ENCODE measurements around the gene DAAM2. TPM values are rescaled to one million over a fixed set of nuclear protein-coding genes. Genes with fewer than 3 reads are reported as not detected.
A peak's percentile ranks its signal among the peaks of the same experiment; 100 is the strongest.

The DAAM2 gene
- total and polyA plus RNA-seq, 9 of the 15 experiments (the other 6 are each of a cell fraction or from before 2014, with no cell fraction given) = 0.01 to 0.07 TPM; not detected in 7

DNA sequence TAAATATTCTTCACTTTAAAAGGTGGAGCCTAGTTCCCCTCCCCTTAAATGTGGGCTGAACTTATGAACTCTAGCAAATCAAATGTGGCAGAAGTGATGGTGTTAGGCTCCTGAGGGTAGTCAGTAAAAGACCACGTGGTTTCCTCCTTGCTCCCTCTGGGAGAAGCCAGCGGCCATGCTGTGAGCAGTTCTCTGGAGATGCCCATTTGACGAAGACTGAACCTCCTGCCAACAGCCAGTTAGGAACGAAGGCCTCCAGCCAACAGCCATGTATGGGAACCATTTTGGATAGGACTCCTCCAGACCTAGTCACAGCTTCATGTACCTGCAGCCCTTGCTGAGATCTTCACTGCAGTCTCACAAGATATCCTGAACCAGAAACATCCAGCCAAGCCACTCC, 149.6 kb downstream of the DAAM2 start (continued):
- TF ChIP-seq, protein P1, sequence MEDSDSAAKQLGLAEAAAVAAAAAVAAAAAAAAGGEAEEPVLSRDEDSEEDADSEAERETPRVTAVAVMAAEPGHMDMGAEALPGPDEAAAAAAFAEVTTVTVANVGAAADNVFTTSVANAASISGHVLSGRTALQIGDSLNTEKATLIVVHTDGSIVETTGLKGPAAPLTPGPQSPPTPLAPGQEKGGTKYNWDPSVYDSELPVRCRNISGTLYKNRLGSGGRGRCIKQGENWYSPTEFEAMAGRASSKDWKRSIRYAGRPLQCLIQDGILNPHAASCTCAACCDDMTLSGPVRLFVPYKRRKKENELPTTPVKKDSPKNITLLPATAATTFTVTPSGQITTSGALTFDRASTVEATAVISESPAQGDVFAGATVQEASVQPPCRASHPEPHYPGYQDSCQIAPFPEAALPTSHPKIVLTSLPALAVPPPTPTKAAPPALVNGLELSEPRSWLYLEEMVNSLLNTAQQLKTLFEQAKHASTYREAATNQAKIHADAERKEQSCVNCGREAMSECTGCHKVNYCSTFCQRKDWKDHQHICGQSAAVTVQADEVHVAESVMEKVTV (CRISPR knock-in tag; IDR thresholded peaks at IDR 0.05) = no peak
- 0 out of 2 replicates have a peak, but pooled peaks have one; percentile 27 for TF ChIP-seq TAF7 (tag; IDR thresholded peaks at IDR 0.05)
- peak; percentile 76 for TF ChIP-seq OTX1 (CRISPR knock-in tag; IDR thresholded peaks at IDR 0.05)
- TF ChIP-seq RBM17 (IDR thresholded peaks at IDR 0.05; ENCODE audit: borderline replicate concordance, low read depth, low read length) = no peak
- no peak for TF ChIP-seq CSDE1 (IDR thresholded peaks at IDR 0.05)
- TF ChIP-seq HMG20B (CRISPR knock-in tag; IDR thresholded peaks at IDR 0.05) = no peak
- TF ChIP-seq ZNF668 (CRISPR knock-in tag; IDR thresholded peaks at IDR 0.05) = peak; percentile 79; the same call in 1 of the 2 replicates
- TF ChIP-seq, protein P2, sequence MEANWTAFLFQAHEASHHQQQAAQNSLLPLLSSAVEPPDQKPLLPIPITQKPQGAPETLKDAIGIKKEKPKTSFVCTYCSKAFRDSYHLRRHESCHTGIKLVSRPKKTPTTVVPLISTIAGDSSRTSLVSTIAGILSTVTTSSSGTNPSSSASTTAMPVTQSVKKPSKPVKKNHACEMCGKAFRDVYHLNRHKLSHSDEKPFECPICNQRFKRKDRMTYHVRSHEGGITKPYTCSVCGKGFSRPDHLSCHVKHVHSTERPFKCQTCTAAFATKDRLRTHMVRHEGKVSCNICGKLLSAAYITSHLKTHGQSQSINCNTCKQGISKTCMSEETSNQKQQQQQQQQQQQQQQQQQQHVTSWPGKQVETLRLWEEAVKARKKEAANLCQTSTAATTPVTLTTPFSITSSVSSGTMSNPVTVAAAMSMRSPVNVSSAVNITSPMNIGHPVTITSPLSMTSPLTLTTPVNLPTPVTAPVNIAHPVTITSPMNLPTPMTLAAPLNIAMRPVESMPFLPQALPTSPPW (CRISPR knock-in tag; IDR thresholded peaks at IDR 0.05) = peak; percentile 75
- TF ChIP-seq POLR2AphosphoS5 (IDR thresholded peaks at IDR 0.05; ENCODE audit: control insufficient read depth, insufficient read depth, low read depth, low read length) = no peak
- TF ChIP-seq, protein P3, sequence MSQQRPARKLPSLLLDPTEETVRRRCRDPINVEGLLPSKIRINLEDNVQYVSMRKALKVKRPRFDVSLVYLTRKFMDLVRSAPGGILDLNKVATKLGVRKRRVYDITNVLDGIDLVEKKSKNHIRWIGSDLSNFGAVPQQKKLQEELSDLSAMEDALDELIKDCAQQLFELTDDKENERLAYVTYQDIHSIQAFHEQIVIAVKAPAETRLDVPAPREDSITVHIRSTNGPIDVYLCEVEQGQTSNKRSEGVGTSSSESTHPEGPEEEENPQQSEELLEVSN (IDR thresholded peaks at IDR 0.05; ENCODE audit: borderline replicate concordance in 1 of 2, extremely low read depth in 1 of 2, insufficient read depth in 1 of 2, insufficient read length in 1 of 2, low read depth in 1 of 2, low read length in 1 of 2, poor library complexity in 1 of 2, severe bottlenecking in 1 of 2) = peak in 1 of 2 experiments; percentile 46
- no peak for TF ChIP-seq ZFX (CRISPR knock-in tag; IDR thresholded peaks at IDR 0.05)
- TF ChIP-seq ZBTB8A (IDR thresholded peaks at IDR 0.05; ENCODE audit: partially characterized antibody) = no peak
- TF ChIP-seq KAT2B (IDR thresholded peaks at IDR 0.05; ENCODE audit: low read depth, low read length) = no peak
- no peak for TF ChIP-seq SAFB (IDR thresholded peaks at IDR 0.05; ENCODE audit: borderline replicate concordance, low read depth, low read length)
- TF ChIP-seq, protein P4, sequence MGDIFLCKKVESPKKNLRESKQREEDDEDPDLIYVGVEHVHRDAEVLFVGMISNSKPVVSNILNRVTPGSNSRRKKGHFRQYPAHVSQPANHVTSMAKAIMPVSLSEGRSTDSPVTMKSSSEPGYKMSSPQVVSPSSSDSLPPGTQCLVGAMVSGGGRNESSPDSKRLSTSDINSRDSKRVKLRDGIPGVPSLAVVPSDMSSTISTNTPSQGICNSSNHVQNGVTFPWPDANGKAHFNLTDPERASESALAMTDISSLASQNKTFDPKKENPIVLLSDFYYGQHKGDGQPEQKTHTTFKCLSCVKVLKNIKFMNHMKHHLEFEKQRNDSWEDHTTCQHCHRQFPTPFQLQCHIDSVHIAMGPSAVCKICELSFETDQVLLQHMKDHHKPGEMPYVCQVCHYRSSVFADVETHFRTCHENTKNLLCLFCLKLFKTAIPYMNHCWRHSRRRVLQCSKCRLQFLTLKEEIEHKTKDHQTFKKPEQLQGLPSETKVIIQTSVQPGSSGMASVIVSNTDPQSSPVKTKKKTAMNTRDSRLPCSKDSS (IDR thresholded peaks at IDR 0.05; ENCODE audit: low read depth, partially characterized antibody) = no peak
- TF ChIP-seq, protein P5, sequence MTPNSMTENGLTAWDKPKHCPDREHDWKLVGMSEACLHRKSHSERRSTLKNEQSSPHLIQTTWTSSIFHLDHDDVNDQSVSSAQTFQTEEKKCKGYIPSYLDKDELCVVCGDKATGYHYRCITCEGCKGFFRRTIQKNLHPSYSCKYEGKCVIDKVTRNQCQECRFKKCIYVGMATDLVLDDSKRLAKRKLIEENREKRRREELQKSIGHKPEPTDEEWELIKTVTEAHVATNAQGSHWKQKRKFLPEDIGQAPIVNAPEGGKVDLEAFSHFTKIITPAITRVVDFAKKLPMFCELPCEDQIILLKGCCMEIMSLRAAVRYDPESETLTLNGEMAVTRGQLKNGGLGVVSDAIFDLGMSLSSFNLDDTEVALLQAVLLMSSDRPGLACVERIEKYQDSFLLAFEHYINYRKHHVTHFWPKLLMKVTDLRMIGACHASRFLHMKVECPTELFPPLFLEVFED (CRISPR knock-in tag; conservative IDR thresholded peaks at IDR 0.05) = no peak
- no peak for TF ChIP-seq PURB (CRISPR knock-in tag; IDR thresholded peaks at IDR 0.05; ENCODE audit: low read depth)
- TF ChIP-seq ZNF785 (CRISPR knock-in tag; IDR thresholded peaks at IDR 0.05) = no peak
- TF ChIP-seq ETV6 (IDR thresholded peaks at IDR 0.05; ENCODE audit: borderline replicate concordance in 1 of 2, low read depth in 2 of 2, low read length in 1 of 2) = no peak
- no peak for TF ChIP-seq ETV6 (CRISPR knock-in tag; IDR thresholded peaks at IDR 0.05; ENCODE audit: borderline replicate concordance)
- no peak for TF ChIP-seq SIX5 (IDR thresholded peaks at IDR 0.05; ENCODE audit: borderline replicate concordance in 1 of 2, insufficient read depth in 1 of 2, low read depth in 1 of 2, low read length in 2 of 2)
- TF ChIP-seq ZNF583 (CRISPR knock-in tag; IDR thresholded peaks at IDR 0.05) = peak; percentile 75
